LNCaP clone FGC (cell line): ENCODE results near the gene PRKN.
"Not testable (repeated sequence)": the region's sequence is repeated elsewhere in the genome, so short reads cannot be mapped to it uniquely, and the experiment has no call there.

Experiments used
- DNase-seq: peaks from one replicate; pipeline ENCODE4 v3.0.0-alpha.2; 2011; ENCODE audit warnings: low read depth
- H3K4me3 ChIP-seq: 2 replicates; pipeline ENCODE4 v1.5.1; 2011; ENCODE audit warnings: mild to moderate bottlenecking, low read depth, low read length, control low read depth
- TF ChIP-seq, protein P1 (sequence below): IDR thresholded peaks from 2 replicates; pipeline ENCODE4 v1.5.1; 2012; ENCODE audit warnings: mild to moderate bottlenecking; ENCODE audit not compliant: control insufficient read depth, insufficient read depth; ENCODE audit errors: extremely low read depth

The PRKN gene

DNA sequence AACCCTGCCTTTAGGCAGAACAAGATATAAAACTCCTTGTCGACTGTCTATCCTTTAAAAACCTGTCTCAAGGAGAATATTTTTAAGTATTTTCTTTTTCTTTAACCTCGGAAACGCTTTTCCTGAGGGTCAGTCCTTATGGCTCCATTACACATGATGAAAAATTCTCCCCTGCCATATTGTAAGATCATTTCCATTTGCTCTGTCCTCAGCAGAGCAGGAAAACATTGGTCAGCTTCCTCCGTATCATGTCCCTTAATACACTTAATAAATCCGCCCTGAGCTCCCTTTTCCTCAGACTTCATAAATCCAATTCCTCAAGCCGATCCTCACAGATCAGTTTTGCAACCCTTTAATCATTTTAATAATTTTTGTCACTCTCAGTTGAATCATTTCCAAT, 1219.2 kb downstream of the PRKN start:
- no peak for DNase-seq
- H3K4me3 ChIP-seq: no peak overlapping the region
- TF ChIP-seq, protein P1, sequence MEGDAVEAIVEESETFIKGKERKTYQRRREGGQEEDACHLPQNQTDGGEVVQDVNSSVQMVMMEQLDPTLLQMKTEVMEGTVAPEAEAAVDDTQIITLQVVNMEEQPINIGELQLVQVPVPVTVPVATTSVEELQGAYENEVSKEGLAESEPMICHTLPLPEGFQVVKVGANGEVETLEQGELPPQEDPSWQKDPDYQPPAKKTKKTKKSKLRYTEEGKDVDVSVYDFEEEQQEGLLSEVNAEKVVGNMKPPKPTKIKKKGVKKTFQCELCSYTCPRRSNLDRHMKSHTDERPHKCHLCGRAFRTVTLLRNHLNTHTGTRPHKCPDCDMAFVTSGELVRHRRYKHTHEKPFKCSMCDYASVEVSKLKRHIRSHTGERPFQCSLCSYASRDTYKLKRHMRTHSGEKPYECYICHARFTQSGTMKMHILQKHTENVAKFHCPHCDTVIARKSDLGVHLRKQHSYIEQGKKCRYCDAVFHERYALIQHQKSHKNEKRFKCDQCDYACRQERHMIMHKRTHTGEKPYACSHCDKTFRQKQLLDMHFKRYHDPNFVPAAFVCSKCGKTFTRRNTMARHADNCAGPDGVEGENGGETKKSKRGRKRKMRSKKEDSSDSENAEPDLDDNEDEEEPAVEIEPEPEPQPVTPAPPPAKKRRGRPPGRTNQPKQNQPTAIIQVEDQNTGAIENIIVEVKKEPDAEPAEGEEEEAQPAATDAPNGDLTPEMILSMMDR: no peak

DNA sequence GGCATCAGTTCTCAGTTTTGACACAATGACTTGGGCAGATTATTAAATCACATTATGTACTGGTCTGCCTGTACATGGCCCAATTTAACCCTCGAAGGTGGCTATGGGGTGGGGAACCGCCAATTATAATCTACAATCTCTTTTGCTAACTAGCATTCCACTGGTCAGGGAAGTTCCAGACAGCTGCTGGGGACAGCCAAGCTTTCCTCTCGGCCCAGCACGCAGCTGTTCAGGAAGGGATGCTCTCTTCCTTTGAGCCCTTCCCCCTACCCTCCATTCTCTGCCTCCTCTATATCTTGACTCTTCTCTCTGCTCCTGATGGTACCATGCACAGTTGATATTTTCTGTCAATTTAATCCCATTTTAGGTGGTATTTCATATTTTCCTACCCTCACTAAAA, 1220.2 kb downstream of the PRKN start:
- no peak overlapping the region for H3K4me3 ChIP-seq
- TF ChIP-seq, protein P1: no peak
- DNase-seq: no peak

DNA sequence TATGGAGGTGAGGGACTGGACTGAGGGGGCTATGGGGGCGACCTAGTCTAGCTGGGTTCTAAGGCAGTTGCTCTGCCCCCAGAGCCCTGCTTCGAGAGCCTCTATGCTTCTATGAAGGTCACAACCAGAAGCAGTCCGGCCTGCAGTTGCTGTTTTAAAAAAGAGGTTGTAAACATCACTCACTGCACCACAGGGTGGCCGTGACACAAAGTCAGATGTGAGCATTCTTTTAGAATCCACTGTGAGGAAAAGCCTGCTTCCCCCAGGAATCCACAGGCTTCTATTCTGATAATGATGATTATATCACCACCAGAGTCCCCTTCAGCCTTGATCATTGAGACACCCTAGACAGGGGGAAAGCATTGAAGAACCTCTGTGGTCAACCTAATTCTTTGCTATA, 1224.0 kb downstream of the PRKN start:
- no peak for DNase-seq
- H3K4me3 ChIP-seq: no peak overlapping the region
- TF ChIP-seq, protein P1: no peak

DNA sequence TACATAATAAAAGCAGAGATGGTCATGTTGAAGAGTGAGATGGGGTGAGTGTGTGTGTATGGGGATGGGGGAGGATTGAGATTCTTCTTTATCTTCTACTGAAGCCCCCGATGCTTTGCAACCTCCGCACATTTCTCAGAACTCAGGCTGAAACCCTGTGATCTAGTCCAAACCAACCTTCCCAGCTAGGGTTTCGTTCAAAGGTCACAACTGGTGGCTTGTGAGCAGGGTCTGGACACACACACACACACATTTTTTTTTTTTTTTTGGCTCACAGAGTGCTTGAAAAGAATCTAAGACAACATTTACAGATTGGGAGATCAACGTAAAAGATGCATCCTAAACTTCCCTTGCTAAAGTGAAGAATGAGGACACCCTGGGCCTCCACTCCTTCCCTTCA, 1228.7 kb downstream of the PRKN start:
- no peak for DNase-seq
- H3K4me3 ChIP-seq: no peak overlapping the region
- TF ChIP-seq, protein P1: no peak

DNA sequence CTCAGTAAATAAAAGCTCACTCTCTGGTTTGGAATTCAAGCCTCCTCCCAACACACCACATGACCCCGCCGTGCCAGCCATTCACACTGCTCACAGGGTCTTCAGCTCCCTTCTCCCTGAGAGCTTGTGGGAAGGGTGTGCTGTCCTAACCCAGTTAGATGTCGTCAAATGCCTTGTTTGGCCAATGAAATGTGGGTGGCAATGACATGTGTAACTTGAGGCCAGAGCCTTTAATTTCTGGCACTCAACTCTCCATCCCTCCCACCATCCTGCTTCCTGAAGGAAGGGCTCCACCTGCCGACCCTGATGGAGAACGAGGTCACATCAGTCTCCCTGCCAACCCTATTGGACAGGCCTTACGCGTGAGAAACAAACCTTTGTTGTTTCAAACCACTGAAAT, 1229.2 kb downstream of the PRKN start:
- no peak overlapping the region for H3K4me3 ChIP-seq
- TF ChIP-seq, protein P1: peak; percentile 67
- DNase-seq: peak; percentile 32

DNA sequence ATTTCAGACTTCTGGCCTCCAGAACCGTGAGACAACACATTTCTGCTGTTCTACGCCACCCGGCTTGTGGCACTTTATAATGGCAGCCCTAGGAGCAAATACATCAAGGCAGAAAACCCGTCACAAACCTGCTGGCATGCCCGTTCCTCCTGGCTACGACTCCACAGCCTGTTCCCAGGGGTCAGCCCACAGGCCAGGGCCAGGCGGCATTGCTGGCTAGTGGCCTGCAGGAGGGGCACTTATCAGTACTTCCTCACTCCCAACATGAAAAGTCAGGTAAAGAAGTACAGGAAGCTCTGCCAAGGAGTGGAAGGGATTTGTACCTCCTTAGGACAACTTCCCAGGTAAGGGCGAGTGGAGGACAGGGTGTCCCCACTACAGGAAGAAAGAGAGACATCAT, 1230.6 kb downstream of the PRKN start:
- no peak overlapping the region for H3K4me3 ChIP-seq
- no peak for DNase-seq
- TF ChIP-seq, protein P1: no peak

DNA sequence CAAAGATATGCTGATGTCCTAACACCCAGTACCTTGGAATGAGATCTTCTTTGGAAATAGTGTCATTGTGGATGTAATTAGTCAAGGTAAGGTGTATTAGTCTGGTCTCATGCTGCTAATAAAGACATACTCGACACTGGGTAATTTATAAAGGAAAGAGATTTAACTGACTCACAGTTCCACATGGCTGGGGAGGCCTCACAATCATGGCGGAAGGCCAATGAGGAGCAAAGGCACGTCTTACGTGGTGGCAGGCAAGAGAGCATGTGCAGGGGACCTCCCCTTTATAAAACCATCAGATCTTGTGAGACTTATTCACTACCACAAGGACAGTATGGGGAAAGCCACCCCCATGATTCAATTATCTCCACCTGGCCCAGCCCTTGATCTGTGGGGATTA, 1231.3 kb downstream of the PRKN start:
- DNase-seq: not testable (repeated sequence)

DNA sequence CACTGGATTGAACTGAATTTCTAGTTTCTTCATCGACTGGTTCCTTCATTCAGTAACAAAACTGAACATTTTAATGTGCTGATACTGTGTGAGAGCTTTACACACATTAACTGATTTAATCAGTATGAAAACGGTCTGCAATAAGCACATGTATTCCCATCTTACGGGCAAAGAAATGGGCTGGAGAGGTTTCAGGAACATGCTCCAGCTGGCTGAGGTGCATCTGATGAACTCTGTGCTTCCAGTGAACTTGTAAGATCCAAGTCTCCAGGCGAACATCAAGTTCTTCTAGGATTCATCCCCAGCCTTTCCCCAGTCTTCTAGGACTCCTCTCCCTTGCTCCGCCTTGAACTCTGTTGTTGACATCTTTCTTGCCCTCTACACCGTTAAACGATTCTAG, 1233.0 kb downstream of the PRKN start:
- TF ChIP-seq, protein P1: no peak
- DNase-seq: no peak
- no peak overlapping the region for H3K4me3 ChIP-seq

More for the DNA sequence above, 1231.3 kb downstream of the PRKN start:
- not testable (repeated sequence) for H3K4me3 ChIP-seq
